Neuronal stem cell (in vitro differentiated cells): Measurements from ENCODE around the gene CA12.
"Not testable (repeated sequence)": the region's sequence is repeated elsewhere in the genome, so short reads cannot be mapped to it uniquely, and the experiment has no call there.

Source experiments
- DNase-seq: peaks from one replicate; pipeline ENCODE4 v3.0.0-alpha.2; 2013; ENCODE audit warnings: low spot score
- H2AFZ ChIP-seq: one replicate; pipeline ENCODE4 v1.6.1; 2013; ENCODE audit warnings: mild to moderate bottlenecking, low read length, inconsistent platforms
- H2AK5ac ChIP-seq: 2 replicates; pipeline ENCODE4 v1.6.1; 2013; ENCODE audit warnings: low read depth, mild to moderate bottlenecking, inconsistent platforms, low read length, moderate library complexity, mixed read lengths
- H2BK120ac ChIP-seq: 2 replicates; pipeline ENCODE4 v1.6.1; 2013; ENCODE audit warnings: low read depth, mild to moderate bottlenecking, inconsistent platforms, low read length, moderate library complexity, mixed read lengths
- H2BK12ac ChIP-seq: one replicate; pipeline ENCODE4 v1.6.1; 2013; ENCODE audit warnings: low read length, inconsistent platforms
- H2BK15ac ChIP-seq: 2 replicates; pipeline ENCODE4 v1.6.1; 2013; ENCODE audit warnings: mild to moderate bottlenecking, low read length, inconsistent platforms, mixed read lengths
- H2BK5ac ChIP-seq: one replicate; pipeline ENCODE4 v1.6.1; 2013; ENCODE audit warnings: inconsistent platforms, mild to moderate bottlenecking, low read length, moderate library complexity
- H3K14ac ChIP-seq: one replicate; pipeline ENCODE4 v1.6.1; 2013; ENCODE audit warnings: low read length, inconsistent platforms
- H3K18ac ChIP-seq: 2 replicates; pipeline ENCODE4 v1.6.1; 2013; ENCODE audit warnings: low read length, inconsistent platforms
- H3K23ac ChIP-seq: 2 replicates; pipeline ENCODE4 v1.6.1; 2013; ENCODE audit warnings: low read depth, mild to moderate bottlenecking, mixed read lengths, low read length, inconsistent platforms; ENCODE audit not compliant: poor library complexity
- H3K27ac ChIP-seq: replicated peaks from 3 replicates; pipeline ENCODE4 v1.5.1; 2013; ENCODE audit warnings: low read length, inconsistent platforms
- H3K27me3 ChIP-seq, 3 experiments: 2 replicates each; pipeline ENCODE4 v1.6.1; 2013; ENCODE audit warnings: low read length in 3 of 3, mild to moderate bottlenecking in 2 of 3, inconsistent platforms in 1 of 3, low read depth in 1 of 3, mixed read lengths in 1 of 3, moderate library complexity in 1 of 3; ENCODE audit not compliant: control insufficient read depth in 3 of 3, insufficient read depth in 3 of 3
- H3K36me3 ChIP-seq, 2 donors: replicated peaks in 1 of 2; 2 replicates each; pipeline ENCODE4 v1.6.1; 2013; ENCODE audit warnings: low read length in 2 of 2; ENCODE audit not compliant: control insufficient read depth in 2 of 2, insufficient read depth in 2 of 2
- H3K4ac ChIP-seq: 2 replicates; pipeline ENCODE4 v1.6.1; 2013; ENCODE audit warnings: inconsistent platforms, mild to moderate bottlenecking, low read length, moderate library complexity
- H3K4me1 ChIP-seq, 2 donors: 1 replicate in 1 of 2; 2 replicates in 1 of 2; pipeline ENCODE4 v1.6.1; 2013; ENCODE audit warnings: low read length in 2 of 2, low read depth in 1 of 2; ENCODE audit not compliant: control insufficient read depth in 2 of 2, insufficient read depth in 1 of 2
- H3K4me2 ChIP-seq: one replicate; pipeline ENCODE4 v1.6.1; 2013; ENCODE audit warnings: mild to moderate bottlenecking, low read length, inconsistent platforms; ENCODE audit not compliant: insufficient read depth, poor library complexity, severe bottlenecking
- H3K4me3 ChIP-seq, 2 donors: 2 replicates each; pipeline ENCODE4 v1.5.1; 2013; ENCODE audit warnings: low read length in 2 of 2, mild to moderate bottlenecking in 2 of 2, inconsistent platforms in 1 of 2, moderate library complexity in 1 of 2
- H3K79me1 ChIP-seq: one replicate; pipeline ENCODE4 v1.6.1; 2013; ENCODE audit warnings: low read depth, mild to moderate bottlenecking, inconsistent platforms, low read length, moderate library complexity
- H3K9ac ChIP-seq: one replicate; pipeline ENCODE4 v1.6.1; 2013; ENCODE audit warnings: mild to moderate bottlenecking, low read depth, low read length, inconsistent platforms; ENCODE audit not compliant: poor library complexity
- H3K9me3 ChIP-seq, 2 donors: replicated peaks in 1 of 2; 2 replicates each; pipeline versions ENCODE3 to v1.6.1; 2013; ENCODE audit warnings: low read length in 2 of 2, mild to moderate bottlenecking in 2 of 2, inconsistent platforms in 1 of 2, low read depth in 1 of 2, mixed read lengths in 1 of 2, moderate library complexity in 1 of 2; ENCODE audit not compliant: control insufficient read depth in 2 of 2, insufficient read depth in 1 of 2
- H4K8ac ChIP-seq: one replicate; pipeline ENCODE4 v1.6.1; 2013; ENCODE audit warnings: low read depth, mild to moderate bottlenecking, inconsistent platforms, low read length, moderate library complexity
- H4K91ac ChIP-seq: one replicate; pipeline ENCODE4 v1.6.1; 2013; ENCODE audit warnings: low read length, low read depth, mild to moderate bottlenecking, inconsistent platforms; ENCODE audit not compliant: poor library complexity
- WGBS, 2 donors: extraction: QIAGEN DNeasy Blood & Tissue Kit; methylation state at CpG; one replicate each; pipeline ENCODE4 v1.1.7; 2013; ENCODE audit warnings: missing lambda C conversion rate in 2 of 2, mixed read lengths in 1 of 2; ENCODE audit not compliant: insufficient read length in 2 of 2, insufficient replicate concordance in 1 of 2; ENCODE audit errors: extremely low coverage in 2 of 2; 5-methylcytosine and 5-hydroxymethylcytosine counted together

Gene CA12

DNA sequence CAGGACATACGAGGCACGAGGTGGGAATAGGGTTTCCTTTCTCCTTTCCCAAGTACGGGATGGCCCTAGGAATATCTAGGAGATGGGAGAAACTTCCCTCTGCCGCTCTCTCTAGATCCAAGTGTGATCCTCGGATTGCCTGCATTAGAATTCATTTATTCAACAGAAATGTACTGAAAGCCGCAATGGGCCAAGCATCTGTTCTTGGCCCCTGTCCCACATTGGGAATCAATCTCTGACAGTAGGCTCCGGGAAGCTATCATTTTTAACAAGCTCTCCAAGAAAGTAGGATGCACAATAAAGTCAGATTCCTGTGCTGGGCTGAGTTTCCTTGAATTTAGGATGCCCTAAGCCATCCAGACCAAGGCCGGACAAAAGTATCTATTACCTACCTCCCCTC lies 37.2 kb upstream of the CA12 start:
- H2BK12ac ChIP-seq, result no peak overlapping the region
- no peak overlapping the region for H4K91ac ChIP-seq
- H3K9me3 ChIP-seq, result no peaks in the 10 kb centered on the region
- H3K14ac ChIP-seq, result no peak overlapping the region
- no CpG with 5 or more reads among the region's 8 CpGs for WGBS, 2 donors
- no peaks in the 10 kb centered on the region for H3K36me3 ChIP-seq
- no peak for DNase-seq
- H3K4me2 ChIP-seq, result no peak overlapping the region
- no peak overlapping the region for H2BK5ac ChIP-seq
- H3K4me1 ChIP-seq, result no peaks in the 10 kb centered on the region
- no peaks in the 10 kb centered on the region for H3K79me1 ChIP-seq
- H2BK15ac ChIP-seq, result no peak overlapping the region
- H4K8ac ChIP-seq, result no peak overlapping the region
- H3K18ac ChIP-seq, result no peak overlapping the region
- H3K9ac ChIP-seq, result no peak overlapping the region
- no peak overlapping the region for H3K4me3 ChIP-seq
- H2BK120ac ChIP-seq, result no peak overlapping the region
- H3K27me3 ChIP-seq, result peaks cover 0 to 5% (median 0%) of the 10 kb centered on the region in 3 experiments
- H3K23ac ChIP-seq, result no peak overlapping the region
- no peak overlapping the region for H2AFZ ChIP-seq
- H2AK5ac ChIP-seq, result no peak overlapping the region
- H3K4ac ChIP-seq, result no peak overlapping the region
- H3K27ac ChIP-seq, result no peak overlapping the region

DNA sequence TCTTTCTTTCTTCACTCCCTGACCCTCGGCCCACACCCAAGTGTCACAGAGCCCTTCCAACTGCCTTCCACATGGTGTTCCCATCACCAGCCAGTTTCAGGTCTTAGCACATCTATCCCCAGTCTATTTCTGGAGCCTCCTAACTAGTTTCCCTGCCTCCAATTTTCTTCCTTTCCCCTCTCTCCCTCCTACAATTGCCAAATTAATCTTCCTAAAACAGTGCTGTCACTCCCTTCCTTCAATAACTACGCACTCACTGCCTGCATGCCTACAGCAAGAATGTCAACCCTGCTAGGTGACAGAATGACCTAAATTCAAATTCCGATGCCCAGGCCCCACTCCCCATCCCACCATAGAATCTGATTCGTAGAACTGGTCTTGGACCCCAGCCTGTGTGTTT lies 36.1 kb upstream of the CA12 start:
- Histone ChIP-seq H2AK5ac (no peak overlapping the region), H2BK5ac (no peak overlapping the region), H3K27me3 (peaks cover 0 to 9% (median 0%) of the 10 kb centered on the region in 3 experiments), H3K9ac (no peak overlapping the region), H2BK12ac (no peak overlapping the region), H3K4me1 (no peaks in the 10 kb centered on the region), H3K36me3 (no peaks in the 10 kb centered on the region), H3K18ac (no peak overlapping the region), H3K14ac (no peak overlapping the region), H2BK120ac (no peak overlapping the region), H3K9me3 (no peaks in the 10 kb centered on the region), H3K4me3 (no peak overlapping the region), H3K4me2 (no peak overlapping the region), H2AFZ (no peak overlapping the region), H2BK15ac (no peak overlapping the region), H4K8ac (no peak overlapping the region), H3K23ac (no peak overlapping the region), H4K91ac (no peak overlapping the region), H3K79me1 (no peaks in the 10 kb centered on the region), H3K4ac (no peak overlapping the region), H3K27ac (no peak overlapping the region)
- no peak for DNase-seq
- whole genome bisulfite sequencing, 2 donors, result no CpG with 5 or more reads among the region's 4 CpGs

DNA sequence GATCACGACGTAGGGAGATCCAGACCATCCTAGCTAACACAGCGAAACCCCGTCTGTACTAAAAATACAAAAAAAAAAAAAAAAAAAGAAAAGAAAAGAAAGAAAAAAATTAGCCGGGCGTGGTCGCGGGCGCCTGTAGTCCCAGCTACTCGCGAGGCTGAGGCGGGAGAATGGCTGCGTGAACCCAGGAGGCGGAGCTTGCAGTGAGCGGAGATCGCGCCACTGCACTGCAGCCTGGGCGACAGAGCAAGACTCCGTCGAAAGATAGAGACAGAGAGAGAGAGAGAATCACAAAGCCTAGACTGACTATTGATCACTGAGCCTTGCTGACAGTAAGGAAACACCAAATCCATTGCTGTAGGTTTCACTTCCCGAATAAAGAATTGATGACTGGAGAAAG lies 35.6 kb upstream of the CA12 start:
- H3K23ac ChIP-seq, DNase-seq, H2AFZ ChIP-seq, H2AK5ac ChIP-seq, H3K4me1 ChIP-seq, H3K9ac ChIP-seq, H2BK5ac ChIP-seq, H3K4me2 ChIP-seq, H3K79me1 ChIP-seq, H2BK12ac ChIP-seq, H3K18ac ChIP-seq, H3K36me3 ChIP-seq, H2BK120ac ChIP-seq, H4K91ac ChIP-seq, H2BK15ac ChIP-seq, H3K4ac ChIP-seq, H3K4me3 ChIP-seq, H3K14ac ChIP-seq, H3K27ac ChIP-seq, H3K9me3 ChIP-seq, H4K8ac ChIP-seq: not testable (repeated sequence)
- WGBS, 2 donors, result no CpG with 5 or more reads among the region's 21 CpGs
- peaks cover 0 to 12% (median 0%) of the 10 kb centered on the region in 3 experiments for H3K27me3 ChIP-seq

DNA sequence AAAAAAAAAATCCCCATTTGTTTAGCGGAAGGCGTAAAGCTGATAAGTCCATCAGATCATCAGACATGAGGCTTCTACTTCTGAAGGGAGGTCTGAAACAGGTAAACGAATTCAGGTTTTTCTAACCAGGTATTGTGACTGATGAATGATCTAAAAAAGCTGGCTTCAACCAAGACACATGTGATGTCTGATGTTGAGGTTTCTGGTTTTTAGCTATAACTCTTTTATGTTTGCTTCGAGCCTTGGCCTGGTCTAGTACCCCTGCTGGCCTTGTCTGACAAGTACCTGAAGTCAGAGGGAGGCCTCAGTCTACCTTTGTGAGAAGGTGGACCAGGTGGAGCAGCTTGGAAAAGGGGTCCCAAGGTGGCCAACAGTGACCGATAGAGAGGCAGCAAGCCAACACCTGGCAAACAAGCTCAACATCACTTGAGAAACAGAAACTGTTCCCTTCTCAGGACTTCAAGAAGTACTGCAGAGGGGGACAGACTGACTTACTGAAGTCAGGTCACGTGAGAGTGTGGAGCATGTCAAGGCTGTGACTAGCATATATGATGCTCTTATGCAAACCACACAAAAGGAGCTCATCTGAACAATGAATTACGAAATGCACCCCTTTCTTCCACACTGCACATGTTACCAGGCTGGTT lies 33.0 kb upstream of the CA12 start:
- no peaks in the 10 kb centered on the region for H3K9me3 ChIP-seq
- no peak overlapping the region for H3K9ac ChIP-seq
- H3K23ac ChIP-seq, result no peak overlapping the region
- H3K4me2 ChIP-seq, result no peak overlapping the region
- H3K27me3 ChIP-seq, result peaks cover 0 to 18% (median 0%) of the 10 kb centered on the region in 3 experiments
- H3K14ac ChIP-seq, result no peak overlapping the region
- H3K4me3 ChIP-seq, result no peak overlapping the region
- no peak overlapping the region for H2BK5ac ChIP-seq
- H3K27ac ChIP-seq, result no peak overlapping the region
- no peak overlapping the region for H3K18ac ChIP-seq
- H4K8ac ChIP-seq, result no peak overlapping the region
- no peak overlapping the region for H2AK5ac ChIP-seq
- H3K4me1 ChIP-seq, result no peaks in the 10 kb centered on the region
- H4K91ac ChIP-seq, result peak overlapping the region; percentile 1
- H2BK15ac ChIP-seq, result no peak overlapping the region
- no peaks in the 10 kb centered on the region for H3K79me1 ChIP-seq
- no peak for DNase-seq
- H3K36me3 ChIP-seq, result no peaks in the 10 kb centered on the region
- H2AFZ ChIP-seq, result no peak overlapping the region
- H2BK12ac ChIP-seq, result no peak overlapping the region
- no CpG with 5 or more reads among the region's 7 CpGs for WGBS, 2 donors
- H2BK120ac ChIP-seq, result no peak overlapping the region
- no peak overlapping the region for H3K4ac ChIP-seq
